CD4-positive, alpha-beta T cell treated with Interleukin-6 at 100 ng/mL for 8 hours (primary cell): ENCODE data around the gene LINC00632.
"Not testable (repeated sequence)": the region's sequence is repeated elsewhere in the genome, so short reads cannot be mapped to it uniquely, and the experiment has no call there.

ENCODE experiments used
- DNase-seq: peaks from one replicate; pipeline ENCODE4 v3.0.0-alpha.2; 2020; ENCODE audit warnings: mixed read lengths, low spot score

LINC00632 gene

GRCh38 chrX:140709421-140709846 lies at the start of gene LINC00632:
TSS of gene LINC00632 (plus strand) at chrX:140709759.
- no peak for DNase-seq

- no peak for DNase-seq
These were observed 47.9 kb upstream of the LINC00632 start for GRCh38 chrX:140661643-140662042.

GRCh38 chrX:140664939-140665338 lies 44.6 kb upstream of the LINC00632 start:
- DNase-seq = no peak

- no peak for DNase-seq
These were observed 36.5 kb upstream of the LINC00632 start for GRCh38 chrX:140672840-140673731.

GRCh38 chrX:140687706-140688105 lies 21.9 kb upstream of the LINC00632 start:
- DNase-seq = no peak

GRCh38 chrX:140691596-140691995 lies 18.0 kb upstream of the LINC00632 start:
- DNase-seq = not testable (repeated sequence)

GRCh38 chrX:140697618-140698017 lies 11.9 kb upstream of the LINC00632 start:
- DNase-seq = no peak

GRCh38 chrX:140701480-140701879 lies 8.1 kb upstream of the LINC00632 start:
- DNase-seq = no peak

GRCh38 chrX:140710710-140711109 lies 1.2 kb downstream of the LINC00632 start:
- no peak for DNase-seq

GRCh38 chrX:140711894-140712293 lies 2.3 kb downstream of the LINC00632 start:
- DNase-seq = no peak

- peak; percentile 1 for DNase-seq
These were observed 3.0 kb downstream of the LINC00632 start for GRCh38 chrX:140712413-140713173.

- no peak for DNase-seq
These were observed 3.6 kb downstream of the LINC00632 start for GRCh38 chrX:140713174-140713539.

GRCh38 chrX:140715787-140716186 lies 6.2 kb downstream of the LINC00632 start:
- no peak for DNase-seq

- no peak for DNase-seq
These were observed 13.7 kb downstream of the LINC00632 start for GRCh38 chrX:140723121-140723715.

GRCh38 chrX:140724309-140724708 lies 14.8 kb downstream of the LINC00632 start:
- DNase-seq = no peak

- no peak for DNase-seq
These were observed 15.2 kb downstream of the LINC00632 start for GRCh38 chrX:140724736-140725135.

- no peak for DNase-seq
These were observed 15.9 kb downstream of the LINC00632 start for GRCh38 chrX:140725500-140725899.

- DNase-seq = peak; percentile 22
These were observed 24.3 kb downstream of the LINC00632 start for GRCh38 chrX:140733766-140734342.

GRCh38 chrX:140744085-140744484 lies 34.5 kb downstream of the LINC00632 start:
- DNase-seq = peak; percentile 24

- DNase-seq = no peak
These were observed 47.4 kb downstream of the LINC00632 start for GRCh38 chrX:140756941-140757340.

- DNase-seq = peak; percentile 12
These were observed 52.5 kb downstream of the LINC00632 start for GRCh38 chrX:140762061-140762460.

GRCh38 chrX:140764401-140764919 lies 54.9 kb downstream of the LINC00632 start:
- no peak for DNase-seq
